Measurements from ENCODE around the gene MORN1.
"Not testable (repeated sequence)": the region's sequence is repeated elsewhere in the genome, so short reads cannot be mapped to it uniquely, and the experiment has no call there.

The MORN1 gene

DNA sequence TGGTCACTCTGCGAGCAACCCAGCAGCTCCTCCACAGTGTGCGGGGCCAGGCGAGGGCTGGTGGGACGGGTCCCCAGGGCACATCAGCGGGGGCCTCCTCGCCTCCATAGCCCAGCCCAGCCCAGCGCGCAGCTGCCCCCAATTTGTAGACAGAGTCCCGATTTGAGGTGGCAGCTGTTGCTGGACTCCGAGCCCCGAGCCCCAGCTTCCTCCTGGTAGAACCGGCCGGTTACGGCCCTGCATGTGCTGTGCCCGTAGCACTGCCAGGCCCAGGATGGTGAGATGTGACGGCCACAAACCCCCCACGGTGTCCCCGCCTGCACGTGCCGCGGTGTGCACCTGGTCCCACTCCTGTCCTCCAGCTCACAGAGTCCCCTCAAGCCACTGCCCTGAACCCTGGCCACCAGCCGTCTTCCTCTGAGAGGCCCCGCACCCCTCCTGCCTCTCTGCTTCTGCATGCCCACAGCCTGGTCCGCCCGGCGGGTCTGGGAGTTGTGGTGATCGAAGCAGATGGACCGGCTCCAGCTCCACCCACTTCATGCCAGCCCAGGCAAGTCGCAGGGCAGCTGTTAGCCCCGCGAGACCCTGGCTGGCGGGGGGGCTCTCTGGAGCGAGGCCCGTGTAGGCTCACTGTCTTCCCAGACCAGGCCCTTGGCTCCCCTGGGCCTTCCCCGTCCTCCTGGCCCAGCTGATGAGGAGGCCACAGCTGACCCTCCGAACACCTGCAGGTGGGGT is 55.5 kb downstream of the MORN1 start:
- no peak for DNase-seq

DNA sequence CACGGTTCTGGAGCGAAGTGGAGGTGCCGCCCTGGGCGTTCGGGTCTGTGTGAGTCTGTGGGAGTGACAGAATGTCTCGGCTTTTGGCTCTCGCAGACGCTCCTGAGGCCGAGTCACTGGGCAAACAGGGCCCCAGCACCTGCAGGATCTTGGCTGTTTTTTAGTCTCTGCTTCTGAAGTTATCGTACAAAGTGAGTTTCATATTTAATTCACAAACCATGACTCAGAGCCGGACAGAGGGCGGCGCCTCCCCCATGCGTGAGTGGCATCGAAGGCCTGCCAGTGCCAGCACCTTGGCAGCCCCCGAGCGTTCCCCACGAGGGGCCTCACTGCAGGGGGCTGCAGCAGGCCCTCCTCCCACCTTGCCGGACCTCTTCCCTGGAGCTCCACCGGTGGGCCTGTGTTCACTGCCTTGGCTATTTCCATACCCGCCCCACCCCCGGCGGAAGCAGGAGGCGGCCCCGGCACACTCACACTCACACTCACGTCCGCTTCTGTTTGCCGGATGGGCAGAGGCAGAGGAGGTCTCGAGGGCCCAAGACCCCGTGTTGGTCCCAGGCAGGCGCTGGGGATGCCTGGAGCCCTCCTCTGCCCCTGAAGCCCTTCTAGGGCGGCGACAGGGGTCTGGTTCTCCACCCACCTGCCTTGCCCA is 56.3 kb downstream of the MORN1 start:
- DNase-seq, result no peak

DNA sequence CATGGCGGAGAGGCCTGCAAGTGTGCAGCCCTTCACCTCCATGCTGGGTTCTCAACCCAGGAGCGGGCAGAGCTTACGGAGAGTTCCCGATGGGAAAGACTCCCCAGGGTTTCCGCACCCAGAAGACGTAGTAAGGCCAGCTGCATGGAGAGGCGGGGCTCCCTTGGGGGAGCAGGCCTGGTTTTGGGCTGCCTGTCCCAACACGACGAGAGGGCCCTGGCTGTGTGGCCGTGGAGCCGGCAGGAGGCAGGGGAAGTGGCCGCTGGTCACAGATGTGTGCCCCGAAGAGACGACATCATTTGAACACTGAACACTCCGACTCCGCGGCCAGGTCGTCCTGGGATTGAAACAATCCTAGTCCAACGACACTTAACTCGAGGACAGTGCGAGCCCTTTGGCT is 57.0 kb downstream of the MORN1 start:
- no peak for DNase-seq

DNA sequence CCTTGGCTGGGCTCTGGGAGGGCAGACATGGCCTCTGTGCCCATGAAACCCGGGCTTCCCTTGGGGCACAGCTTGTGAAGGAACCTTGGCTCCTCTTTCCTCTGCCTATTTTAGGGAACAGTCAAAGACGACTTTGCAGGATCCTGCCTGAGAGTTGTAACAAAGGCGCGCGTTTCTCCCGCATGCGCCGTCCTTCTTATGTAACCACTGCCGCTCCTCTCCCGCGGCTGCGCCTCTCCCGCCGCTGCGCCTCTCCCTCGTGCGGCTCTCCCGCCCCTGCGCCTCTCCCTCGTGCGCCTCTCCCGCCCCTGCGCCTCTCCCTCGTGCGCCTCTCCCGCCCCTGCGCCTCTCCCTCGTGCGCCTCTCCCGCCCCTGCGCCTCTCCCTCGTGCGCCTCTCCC is 59.8 kb downstream of the MORN1 start:
- not testable (repeated sequence) for DNase-seq

DNA sequence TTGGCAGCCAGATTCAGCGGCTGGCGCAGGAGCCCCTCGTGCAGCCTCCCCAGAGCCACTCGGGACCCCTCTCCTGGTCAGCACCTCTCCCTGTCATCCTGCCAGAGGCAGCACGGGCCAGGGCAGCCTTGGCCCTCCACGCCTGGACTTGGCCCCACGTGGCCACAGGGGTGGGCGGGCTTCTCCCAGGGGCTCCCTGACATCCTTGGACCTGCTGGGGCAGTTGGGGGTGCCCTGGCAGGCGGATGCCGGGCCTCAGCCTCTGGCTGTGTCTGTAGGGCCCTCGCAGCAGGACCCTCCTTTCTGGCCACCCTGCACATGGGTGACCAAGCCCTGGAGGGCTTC is 60.2 kb downstream of the MORN1 start:
- no peak for DNase-seq

DNA sequence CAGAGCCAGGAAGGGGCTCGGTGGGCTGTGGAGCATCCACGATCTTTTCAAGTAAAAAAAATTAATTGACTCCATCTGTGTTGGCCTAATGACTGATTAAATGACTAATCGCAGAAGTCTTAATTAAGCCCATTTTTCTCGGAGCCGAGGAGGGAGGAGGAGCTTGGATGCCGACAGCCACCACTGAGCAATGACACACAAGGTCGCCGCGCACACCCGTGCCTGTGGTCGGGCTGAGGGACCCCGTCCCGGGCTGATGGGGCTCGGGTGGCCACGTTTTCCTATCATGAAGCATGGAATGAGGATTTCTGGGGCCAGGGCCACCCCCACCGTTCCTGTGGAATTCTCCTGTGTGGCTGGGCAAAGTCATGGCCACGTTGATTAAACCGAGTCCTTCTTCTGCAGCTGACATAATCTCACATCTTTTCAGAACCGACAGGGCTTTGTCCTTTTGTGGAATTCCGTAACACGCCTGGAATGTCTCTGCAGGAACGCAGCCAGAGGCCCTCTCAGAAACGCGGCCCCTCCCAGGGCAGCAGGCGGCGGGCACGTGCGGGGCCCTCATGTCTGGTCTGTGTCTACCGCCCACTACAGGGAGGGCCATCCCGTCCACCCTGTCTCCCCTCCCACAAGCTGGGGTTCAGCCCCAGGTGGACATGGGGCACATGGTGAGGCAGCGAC is 60.7 kb downstream of the MORN1 start:
- DNase-seq, result peak; percentile 89

DNA sequence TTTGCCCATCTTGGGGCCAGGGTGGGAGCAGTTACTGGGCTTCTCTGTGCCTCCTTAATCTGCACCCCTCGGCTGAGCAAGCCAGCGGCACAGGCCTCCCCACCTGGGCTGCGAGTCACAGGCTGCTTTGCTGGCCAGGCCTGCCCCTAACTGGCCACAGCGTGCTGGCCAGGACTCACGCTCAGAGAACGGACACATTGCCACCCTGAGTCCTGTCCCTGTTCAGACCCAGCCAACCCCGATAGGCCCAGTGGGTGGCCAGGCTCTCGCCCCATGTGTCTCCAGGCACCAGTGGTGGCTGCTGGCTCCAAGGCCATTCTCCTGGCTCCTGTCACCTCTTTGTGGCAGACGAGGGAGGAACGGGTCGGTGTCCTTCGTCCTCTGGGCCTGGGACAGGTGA is 61.3 kb downstream of the MORN1 start:
- DNase-seq, result no peak

DNA sequence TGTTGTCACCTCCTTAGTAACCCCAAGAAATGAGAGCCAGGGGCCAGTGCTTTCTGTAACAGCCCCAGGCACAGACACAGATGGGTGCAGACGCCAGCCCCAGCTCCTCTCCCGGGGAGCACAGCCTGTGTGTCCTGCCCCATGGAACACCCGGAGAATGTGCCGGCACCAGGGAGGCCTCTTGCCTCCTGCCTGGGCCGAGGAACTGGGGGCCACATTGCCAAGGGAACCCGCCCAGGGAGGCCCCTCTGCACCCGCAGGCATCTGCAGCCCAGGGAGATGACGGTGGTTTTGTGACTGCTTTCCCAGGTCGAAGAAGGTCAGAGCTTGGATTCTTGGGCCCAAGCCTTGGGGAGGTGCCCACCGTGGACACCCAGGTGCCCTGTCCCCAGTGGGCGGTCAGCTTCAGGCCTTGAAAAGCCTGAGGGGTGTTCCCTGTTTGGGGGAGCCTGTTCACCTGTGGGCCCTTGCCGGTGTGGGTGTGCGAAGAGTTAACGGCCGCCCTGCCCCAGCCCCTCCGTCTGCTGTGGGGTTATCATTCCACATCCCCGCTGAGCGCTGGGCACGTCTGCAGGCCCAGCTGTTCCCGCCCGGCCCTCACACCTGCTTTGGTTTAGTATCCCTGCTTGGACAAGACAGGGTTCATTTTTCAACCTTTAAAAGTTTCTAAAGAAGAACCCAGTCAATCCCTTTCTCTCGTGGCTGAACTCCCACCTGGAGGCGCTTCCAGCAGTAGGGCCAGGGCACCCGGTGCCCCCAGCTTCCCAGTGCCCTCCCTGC is 62.5 kb downstream of the MORN1 start:
- DNase-seq, result no peak

DNA sequence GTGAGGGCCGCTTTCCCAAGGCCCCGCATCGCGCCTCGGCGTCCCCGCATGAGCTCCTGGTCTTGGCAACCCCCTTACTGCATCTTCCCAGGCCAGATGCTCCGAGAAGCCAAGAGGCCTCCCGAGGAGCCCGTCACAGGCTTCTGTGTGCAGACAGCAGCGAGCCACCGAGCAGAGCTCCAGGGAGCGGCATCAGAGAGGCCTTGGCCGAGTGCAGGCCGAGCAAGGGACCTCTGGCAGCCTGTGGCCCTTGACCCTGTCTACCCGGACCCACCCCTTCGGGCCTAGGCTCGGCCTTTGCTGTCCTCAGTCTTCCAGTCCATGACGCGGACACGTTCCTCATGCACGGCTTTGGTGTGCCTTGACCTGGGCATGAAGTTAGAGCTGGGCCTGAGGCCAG is 63.5 kb downstream of the MORN1 start:
- DNase-seq, result no peak

DNA sequence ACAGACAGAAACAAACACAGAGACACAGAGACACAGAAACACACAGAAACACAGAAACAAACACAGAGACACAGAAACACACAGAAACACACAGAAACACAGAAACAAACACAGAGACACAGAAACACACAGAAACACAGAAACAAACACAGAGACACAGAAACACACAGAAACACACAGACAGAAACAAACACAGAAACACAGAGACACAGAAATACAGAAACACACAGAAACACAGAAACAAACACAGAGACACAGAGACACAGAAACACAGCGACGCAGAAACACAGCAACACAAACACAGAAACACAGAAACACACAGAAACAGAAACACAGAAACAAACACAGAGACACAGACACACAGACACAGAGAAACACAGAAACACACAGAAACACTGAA is 64.2 kb downstream of the MORN1 start:
- not testable (repeated sequence) for DNase-seq

DNA sequence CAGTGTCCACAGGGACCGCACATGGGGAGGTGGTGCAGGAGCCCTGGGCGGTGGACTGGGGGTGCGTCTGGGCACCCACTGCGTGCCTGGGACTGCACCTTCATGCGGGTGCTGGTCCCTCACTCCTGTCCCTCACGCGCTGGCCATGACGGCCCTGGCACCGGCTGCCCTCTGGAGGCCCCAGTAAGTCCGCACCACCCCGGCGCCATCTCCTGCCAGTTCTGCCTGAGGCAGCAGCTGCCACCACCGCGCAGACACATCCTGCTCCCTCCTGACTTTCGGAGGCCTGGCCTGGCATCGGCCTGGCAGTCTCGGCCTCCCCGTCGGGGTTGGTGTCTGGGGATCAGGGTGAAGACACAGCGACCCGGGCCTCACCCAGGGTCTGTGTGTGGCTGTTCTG is 64.8 kb downstream of the MORN1 start:
- no peak for DNase-seq

DNA sequence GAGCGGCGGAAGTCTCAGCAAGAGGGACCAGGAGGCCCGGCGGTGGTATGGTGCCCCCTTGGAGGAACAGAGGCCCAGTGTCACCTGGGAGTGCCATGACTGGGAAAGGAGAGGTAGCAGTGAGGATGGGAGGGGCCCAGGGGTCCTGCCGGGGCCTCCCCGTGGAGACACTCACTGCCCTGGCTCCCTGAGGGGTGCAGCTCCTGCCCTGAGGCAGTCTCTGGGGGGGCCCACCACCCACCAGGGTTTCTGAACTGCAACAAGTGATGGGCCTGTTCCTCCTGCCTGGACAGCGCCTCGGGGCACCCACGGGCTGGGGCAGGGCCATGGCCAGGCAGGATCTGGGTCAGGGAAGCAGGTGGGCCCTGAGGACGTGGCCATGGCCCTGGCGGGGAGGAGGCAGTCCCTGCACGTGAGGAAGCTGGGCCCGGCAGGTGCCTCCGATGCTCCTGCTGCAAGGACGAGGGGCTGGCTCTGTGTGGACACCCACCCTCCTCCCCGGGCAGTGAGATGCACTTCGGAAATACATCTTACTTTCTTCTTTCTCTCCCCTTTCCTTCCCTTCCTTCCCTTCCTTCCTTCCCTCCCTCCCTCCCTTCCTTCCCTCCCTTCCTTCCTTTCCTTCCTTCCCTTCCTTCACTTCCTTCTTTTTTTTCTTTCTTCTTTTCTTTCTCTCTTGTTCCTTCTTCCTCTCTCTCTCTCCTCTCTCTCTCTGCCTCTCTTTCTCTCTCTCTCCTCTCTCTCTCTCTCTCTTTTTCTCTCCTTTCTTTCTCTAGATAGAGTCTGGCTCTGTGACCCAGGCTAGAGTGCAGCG is 66.6 kb downstream of the MORN1 start:
- DNase-seq, result no peak

DNA sequence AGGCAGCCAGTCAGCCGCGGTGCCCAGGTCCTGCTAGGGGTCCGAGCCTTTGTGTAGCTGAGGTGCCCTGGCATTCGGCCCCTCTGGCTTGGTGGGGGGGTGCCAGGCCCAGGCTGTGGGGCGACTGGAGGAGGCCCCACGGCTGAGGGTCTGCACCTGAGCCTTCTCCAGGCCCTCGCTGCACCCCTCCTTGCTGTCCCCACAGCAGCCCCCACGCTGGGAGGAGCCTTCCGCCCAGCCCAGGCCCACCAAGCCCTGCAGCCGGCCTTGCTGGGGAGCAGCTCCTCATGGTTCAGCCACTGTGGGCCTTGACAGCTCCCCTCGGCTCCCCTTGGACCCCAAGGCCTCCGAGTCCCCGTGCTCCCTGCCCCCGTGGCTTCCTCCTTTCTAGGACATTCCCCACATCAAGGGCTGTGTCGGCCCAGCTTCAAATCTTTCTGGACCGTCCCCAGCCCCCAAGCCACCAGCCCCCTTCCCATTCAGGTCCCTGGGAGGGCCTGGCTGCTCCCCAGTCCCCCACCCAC is 67.8 kb downstream of the MORN1 start:
- no peak for DNase-seq

DNA sequence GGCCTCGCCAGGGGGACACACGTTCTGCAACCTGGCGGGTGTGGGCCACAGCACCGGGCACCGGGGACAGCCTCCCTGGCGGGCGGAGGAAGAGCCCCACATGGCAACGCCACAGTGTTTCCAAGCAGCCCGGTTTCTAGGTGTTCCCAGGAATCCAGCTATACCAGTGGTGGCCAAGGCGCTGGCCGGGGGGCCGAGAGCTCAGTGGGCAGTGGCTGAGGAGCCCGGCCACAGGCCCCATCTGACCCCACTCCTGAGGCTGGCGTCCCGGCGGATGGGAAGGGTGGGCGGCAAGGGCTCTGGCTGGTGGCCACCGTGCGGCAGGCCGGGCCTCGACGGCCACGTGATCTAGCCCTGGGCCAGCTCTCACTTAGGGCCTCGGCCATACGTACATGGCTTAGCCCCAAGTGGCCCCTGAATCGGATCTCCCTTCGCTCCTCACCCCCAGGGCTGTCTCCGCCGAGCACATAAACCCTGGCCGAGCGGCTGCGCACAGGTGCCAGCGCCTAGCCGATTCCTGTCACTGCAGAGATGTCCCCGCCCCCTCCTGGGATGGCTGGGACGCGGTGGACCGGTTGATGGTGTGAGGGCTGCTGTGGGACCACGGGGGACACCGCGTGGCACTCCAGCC is 68.7 kb downstream of the MORN1 start:
- DNase-seq, result peak; percentile 87

DNA sequence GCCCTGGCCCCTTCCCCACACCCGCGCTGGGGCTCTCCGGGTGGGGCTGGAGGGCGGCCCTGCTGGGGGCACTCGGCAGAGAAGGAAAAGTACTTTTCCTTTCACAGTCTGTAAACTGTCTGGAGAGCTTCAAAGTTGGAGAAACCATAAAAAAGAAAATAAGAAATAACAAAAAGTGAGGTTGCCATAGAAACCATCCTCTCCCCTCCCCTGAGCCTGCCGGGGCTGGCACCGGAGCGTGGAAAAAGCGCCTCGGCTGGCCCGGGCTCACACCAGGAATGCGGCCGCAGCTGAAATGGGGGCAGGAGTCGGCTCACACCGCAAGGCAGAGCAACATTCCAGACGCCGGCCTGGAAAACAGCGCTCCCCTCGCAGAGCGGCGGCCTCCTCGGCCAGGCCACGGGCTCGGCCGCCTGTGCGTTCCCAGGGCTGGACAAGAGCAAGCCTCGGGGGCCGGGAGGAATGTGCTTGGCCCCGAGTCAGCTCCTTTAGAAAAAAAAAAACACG is 69.2 kb downstream of the MORN1 start:
- DNase-seq, result peak; percentile 96

DNA sequence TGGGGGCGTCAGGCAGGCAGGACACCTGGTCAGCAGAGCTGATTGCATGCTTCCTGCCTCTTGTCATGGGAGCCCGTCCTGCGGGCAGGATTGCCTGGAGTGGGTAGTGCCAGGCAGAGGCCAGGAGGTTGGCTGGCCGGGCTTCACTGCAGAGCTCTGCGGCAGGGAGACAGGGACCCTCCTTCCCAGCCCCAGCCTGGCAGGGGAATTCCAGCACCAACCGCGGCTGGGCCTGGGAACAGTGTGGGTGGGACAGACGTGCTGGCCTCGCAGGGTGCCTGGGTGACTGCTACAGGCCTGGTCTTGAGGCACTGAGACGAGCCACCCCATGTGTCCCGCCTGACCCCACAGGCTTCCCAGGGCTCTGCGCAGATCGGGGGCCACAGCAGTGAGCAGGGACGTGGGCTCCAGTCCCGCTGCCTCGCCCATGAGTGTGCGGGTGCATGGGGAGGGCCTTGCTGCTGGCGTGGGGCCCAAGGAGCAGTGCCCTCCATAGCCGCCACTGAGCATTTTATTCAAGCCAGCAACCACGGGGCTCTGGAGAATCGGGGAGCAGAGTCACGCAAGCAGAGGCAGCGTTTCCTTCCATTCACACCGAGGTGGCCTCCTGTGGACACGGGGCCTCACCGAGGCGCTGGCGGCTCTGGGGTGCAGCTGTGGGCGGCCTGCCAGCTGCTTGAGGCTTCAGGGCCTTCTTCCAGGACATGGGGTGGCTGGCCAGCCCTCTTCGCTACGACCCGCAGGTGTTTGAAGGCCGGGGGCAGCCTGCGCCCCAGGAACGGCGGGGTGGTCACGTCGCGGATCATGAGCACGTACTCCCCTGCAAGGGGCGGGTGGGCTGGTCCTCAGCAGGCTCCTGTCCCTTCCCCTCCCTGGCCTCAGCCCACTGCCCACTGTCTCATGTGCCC is 70.3 kb downstream of the MORN1 start:
- DNase-seq, result peak; percentile 71

DNA sequence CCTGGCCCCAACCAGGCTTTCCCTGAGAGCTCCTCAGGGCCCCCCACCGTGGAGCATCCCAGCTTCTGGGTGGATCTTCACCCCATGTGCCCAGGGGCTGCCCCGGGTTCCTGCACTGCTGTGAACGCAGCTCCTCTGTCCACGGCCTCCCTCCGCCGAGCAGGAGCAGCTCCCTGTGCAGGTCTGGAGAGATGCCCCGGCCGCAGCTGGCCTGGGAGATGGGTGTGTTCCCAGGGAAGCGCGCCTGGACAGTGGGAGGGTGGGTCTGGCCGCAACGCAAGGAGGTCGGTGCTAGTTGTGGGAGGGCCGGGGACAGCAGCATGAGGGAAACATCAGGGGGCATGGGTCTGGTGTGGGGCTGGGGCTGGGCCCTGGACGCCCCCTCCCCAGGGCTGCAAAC is 71.3 kb downstream of the MORN1 start:
- DNase-seq, result no peak

DNA sequence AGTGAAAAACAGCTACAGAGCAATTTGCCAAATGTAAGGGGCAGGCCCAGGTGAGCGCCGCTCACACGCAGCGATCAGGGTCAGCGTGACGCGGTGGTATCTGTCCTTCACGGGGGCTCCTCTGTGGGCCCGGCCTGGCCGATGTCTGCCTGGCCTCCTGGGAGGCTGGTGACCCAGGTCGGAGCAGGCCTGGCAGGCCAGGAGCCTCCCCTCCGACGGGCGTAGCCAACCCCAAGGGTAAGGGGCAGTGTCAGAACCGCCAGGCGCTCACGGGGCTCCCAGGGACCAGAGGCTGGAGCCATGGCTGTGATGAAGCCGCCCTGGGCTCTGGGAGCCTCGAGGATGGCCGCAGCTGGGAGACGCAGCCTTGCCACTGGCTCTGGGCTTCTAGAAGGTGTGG is 72.1 kb downstream of the MORN1 start:
- no peak for DNase-seq

DNA sequence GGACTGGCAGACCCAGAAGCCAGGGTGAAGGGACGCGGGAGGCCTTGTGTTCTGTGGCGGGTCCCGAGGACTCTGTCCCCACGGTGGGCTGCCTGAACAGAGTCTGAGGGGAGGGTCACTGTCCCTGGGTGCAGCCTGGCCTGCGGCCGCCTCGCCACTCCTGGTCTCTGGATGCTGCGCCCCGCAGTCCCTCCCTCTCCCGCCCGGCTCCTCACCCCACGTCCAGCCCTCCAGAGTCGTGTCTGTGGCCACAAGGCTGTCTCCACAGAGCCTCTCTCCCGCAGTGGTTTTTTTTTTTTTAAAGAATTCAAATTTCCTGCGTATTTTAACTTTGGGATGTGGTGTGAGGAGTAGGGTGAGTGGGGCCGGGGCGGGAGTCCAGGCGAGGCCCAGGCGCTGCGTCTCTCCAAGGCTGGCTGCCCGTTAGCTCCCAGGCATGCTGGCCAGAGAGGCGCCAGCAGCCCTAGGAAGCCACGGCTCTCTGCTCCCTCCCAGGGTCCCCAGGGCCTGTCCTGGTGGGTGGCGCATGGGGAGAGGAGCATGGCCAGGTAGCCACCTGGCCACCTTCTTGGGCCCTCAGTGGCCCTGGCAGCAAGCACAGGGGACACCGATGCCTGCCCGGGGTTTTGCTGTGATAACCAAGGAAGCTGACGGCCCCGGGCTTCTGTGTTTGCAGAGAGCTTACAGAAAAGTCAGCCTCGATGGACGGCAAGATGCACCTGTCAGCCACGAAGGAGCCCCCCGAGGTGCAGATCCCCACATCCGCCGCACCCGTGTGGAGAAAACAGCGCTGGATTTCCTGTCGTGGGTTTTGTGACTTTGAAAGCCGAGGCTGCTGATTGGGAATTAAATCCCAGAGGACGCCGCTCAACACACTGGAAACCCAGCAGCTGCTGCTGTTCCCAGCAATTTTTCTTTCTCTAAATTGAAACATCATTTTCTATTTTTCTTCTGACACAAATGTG is 72.8 kb downstream of the MORN1 start:
- DNase-seq, result no peak

Data from right forelimb (tissue), 1 donor.